Brain microvascular endothelial cell (primary cell): Measurements from ENCODE around the gene ZCCHC3.

ENCODE experiments used
- DNase-seq: peaks from one replicate; pipeline ENCODE4 v3.0.0-alpha.2; 2020
- H3K27ac ChIP-seq: fragments of 250-450 bp; sonication (Bioruptor Pico); 2 replicates; pipeline ENCODE4 v1.5.1; 2020; ENCODE audit warnings: mild to moderate bottlenecking, moderate library complexity
- H3K27me3 ChIP-seq: fragments of 250-450 bp; sonication (Bioruptor Pico); replicated peaks from 2 replicates; pipeline ENCODE4 v1.5.1; 2020; ENCODE audit warnings: mild to moderate bottlenecking
- H3K36me3 ChIP-seq: fragments of 250-450 bp; sonication (Bioruptor Pico); replicated peaks from 2 replicates; pipeline ENCODE4 v1.5.1; 2020; ENCODE audit warnings: mild to moderate bottlenecking
- H3K4me3 ChIP-seq: 2 replicates; pipeline ENCODE4 v1.5.1; 2011; ENCODE audit warnings: low read depth, mild to moderate bottlenecking, control low read depth, low read length, moderate library complexity
- in situ Hi-C: cut with HindIII; loops from 2 replicates; pipeline ENCODE4 v1.10.0; 2017; ENCODE audit warnings: low sequenced_read_pairs, low pct_ligation_motif_present
- TF ChIP-seq, protein P1 (sequence below): IDR thresholded peaks from 2 replicates; pipeline ENCODE4 v1.5.1; 2011; ENCODE audit warnings: low read depth, mild to moderate bottlenecking, moderate library complexity, low read length, control low read depth, inconsistent platforms; ENCODE audit errors: missing control alignments

ZCCHC3 gene

DNA sequence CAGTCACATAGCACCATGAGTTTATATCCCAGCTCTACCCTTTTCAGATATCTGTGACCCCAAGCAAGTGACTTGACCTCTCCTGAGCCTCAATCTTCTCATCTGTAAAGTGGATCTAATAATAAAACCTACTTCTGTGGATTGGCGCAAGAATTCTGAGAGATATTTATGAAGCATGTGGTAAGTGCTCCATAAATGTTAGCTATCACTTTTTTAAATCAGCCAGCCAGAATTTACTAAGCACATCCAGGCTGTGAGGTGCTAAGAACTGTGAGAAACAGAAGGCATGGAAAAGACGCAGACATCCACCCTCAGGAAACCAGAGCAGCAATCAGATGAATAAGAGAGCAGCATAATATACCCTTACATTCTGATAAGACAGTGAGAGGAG lies 7.7 kb upstream of the ZCCHC3 start:
- no peaks in the 10 kb centered on the region for H3K36me3 ChIP-seq
- no peak for DNase-seq
- in situ Hi-C loops, result no loop called here
- H3K27me3 ChIP-seq, result no peaks in the 10 kb centered on the region
- TF ChIP-seq, protein P1, sequence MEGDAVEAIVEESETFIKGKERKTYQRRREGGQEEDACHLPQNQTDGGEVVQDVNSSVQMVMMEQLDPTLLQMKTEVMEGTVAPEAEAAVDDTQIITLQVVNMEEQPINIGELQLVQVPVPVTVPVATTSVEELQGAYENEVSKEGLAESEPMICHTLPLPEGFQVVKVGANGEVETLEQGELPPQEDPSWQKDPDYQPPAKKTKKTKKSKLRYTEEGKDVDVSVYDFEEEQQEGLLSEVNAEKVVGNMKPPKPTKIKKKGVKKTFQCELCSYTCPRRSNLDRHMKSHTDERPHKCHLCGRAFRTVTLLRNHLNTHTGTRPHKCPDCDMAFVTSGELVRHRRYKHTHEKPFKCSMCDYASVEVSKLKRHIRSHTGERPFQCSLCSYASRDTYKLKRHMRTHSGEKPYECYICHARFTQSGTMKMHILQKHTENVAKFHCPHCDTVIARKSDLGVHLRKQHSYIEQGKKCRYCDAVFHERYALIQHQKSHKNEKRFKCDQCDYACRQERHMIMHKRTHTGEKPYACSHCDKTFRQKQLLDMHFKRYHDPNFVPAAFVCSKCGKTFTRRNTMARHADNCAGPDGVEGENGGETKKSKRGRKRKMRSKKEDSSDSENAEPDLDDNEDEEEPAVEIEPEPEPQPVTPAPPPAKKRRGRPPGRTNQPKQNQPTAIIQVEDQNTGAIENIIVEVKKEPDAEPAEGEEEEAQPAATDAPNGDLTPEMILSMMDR, result no peak
- H3K27ac ChIP-seq, result no peak overlapping the region
- peak overlapping the region; percentile 89 for H3K4me3 ChIP-seq

GRCh38 chr20:290084-290831 lies 7.1 kb upstream of the ZCCHC3 start, which contains the start of gene C20orf96:
C20orf96 (minus strand) TSS chr20:290750; CDS start chr20:290610, 140 bp downstream.
- peak; percentile 90 for DNase-seq
- Histone ChIP-seq H3K27me3 (no peaks in the 10 kb centered on the region), H3K4me3 (peak within 1 kb of the TSS; percentile 89), H3K36me3 (no peaks in the 10 kb centered on the region), H3K27ac (peak within 1 kb of the TSS; percentile 73)
- in situ Hi-C loops, result no loop called here
- TF ChIP-seq, protein P1, result peak; percentile 69

GRCh38 chr20:294602-295001 lies 2.8 kb upstream of the ZCCHC3 start:
- in situ Hi-C loops, result no loop called here
- TF ChIP-seq, protein P1, result no peak
- Histone ChIP-seq H3K27me3 (no peaks in the 10 kb centered on the region), H3K27ac (no peak overlapping the region), H3K4me3 (no peak overlapping the region), H3K36me3 (no peaks in the 10 kb centered on the region)
- DNase-seq, result no peak

DNA sequence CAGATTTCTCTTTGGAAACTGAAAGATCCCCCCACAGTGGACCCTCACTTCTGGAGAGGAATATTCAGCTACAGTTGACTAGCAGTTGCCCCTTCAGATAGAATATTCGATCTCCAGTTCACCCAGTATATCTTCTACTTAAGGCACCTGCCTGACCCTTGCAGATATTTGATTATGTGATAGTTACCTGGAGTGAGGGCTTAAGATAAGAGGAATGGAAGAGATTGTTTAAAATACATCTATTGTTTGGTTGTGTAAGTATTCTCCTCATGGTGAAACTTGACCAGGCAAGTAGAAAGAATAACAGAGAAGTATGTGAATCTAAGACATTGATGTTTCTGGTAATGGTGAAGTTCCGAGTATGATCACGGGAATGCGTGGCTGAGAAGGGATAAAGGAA lies 1.6 kb upstream of the ZCCHC3 start:
- Histone ChIP-seq H3K27ac (no peak overlapping the region), H3K27me3 (no peaks in the 10 kb centered on the region), H3K36me3 (no peaks in the 10 kb centered on the region), H3K4me3 (no peak overlapping the region)
- no peak for DNase-seq
- in situ Hi-C loops, result no loop called here
- TF ChIP-seq, protein P1, result no peak

DNA sequence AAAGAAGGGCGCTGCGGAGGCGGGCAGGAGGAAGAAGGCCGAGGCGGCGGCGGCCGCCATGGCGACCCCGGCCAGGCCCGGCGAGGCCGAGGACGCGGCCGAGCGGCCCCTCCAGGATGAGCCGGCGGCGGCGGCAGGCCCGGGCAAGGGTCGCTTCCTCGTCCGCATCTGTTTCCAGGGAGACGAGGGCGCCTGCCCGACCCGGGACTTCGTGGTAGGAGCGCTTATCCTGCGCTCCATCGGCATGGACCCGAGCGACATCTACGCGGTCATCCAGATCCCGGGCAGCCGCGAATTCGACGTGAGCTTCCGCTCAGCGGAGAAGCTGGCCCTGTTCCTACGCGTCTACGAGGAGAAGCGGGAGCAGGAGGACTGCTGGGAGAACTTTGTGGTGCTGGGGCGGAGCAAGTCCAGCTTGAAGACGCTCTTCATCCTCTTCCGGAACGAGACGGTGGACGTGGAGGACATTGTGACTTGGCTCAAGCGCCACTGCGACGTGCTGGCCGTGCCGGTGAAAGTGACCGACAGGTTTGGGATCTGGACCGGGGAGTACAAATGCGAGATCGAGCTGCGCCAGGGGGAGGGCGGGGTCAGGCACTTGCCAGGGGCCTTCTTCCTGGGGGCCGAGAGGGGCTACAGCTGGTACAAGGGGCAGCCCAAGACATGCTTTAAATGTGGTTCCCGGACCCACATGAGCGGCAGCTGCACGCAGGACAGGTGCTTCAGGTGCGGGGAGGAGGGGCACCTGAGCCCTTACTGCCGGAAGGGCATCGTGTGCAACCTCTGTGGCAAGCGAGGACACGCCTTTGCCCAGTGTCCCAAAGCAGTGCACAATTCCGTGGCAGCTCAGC lies 780 bp downstream of the ZCCHC3 start:
- DNase-seq, result peak; percentile 47
- H3K27me3 ChIP-seq, result no peaks in the 10 kb centered on the region
- H3K4me3 ChIP-seq, result peak overlapping the region; percentile 96
- no peaks in the 10 kb centered on the region for H3K36me3 ChIP-seq
- in situ Hi-C loops, result no loop called here
- TF ChIP-seq, protein P1, result no peak
- H3K27ac ChIP-seq, result peak overlapping the region; percentile 93
